ENCODE results near the gene ETAA1.

GRCh38 chr2:67453310-67453709, 56.2 kb downstream of the ETAA1 start:
- TF ChIP-seq ZNF513 (CRISPR knock-in tag; conservative IDR thresholded peaks at IDR 0.05) (no peak), ZNF296 (CRISPR knock-in tag; conservative IDR thresholded peaks at IDR 0.05) (no peak), ZBTB34 (CRISPR knock-in tag; IDR thresholded peaks at IDR 0.05) (no peak), ATF2 (CRISPR knock-in tag; IDR thresholded peaks at IDR 0.05) (no peak), CTCF (CRISPR knock-in tag; IDR thresholded peaks at IDR 0.05) (no peak), FOXJ3 (CRISPR knock-in tag; IDR thresholded peaks at IDR 0.05; ENCODE audit: borderline replicate concordance) (no peak), IRF2 (CRISPR knock-in tag; IDR thresholded peaks at IDR 0.05) (no peak), ZNF260 (CRISPR knock-in tag; IDR thresholded peaks at IDR 0.05; ENCODE audit: borderline replicate concordance, low read depth) (no peak)

All from HepG2 (cell line).